ENCODE results near the gene SMIM28.

The SMIM28 gene

GRCh38 chr6:138372711-138373463 is 4.8 kb upstream of the SMIM28 start:
- no peak for TF ChIP-seq CTCF (IDR thresholded peaks at IDR 0.05; ENCODE audit: low read depth, low read length)
- H3K4me3 ChIP-seq (ENCODE audit: low read depth, low read length) = no peak overlapping the region

GRCh38 chr6:138374230-138374629 is 3.5 kb upstream of the SMIM28 start:
- no peak for TF ChIP-seq CTCF (IDR thresholded peaks at IDR 0.05; ENCODE audit: low read depth, low read length)

GRCh38 chr6:138374815-138375214 is 2.9 kb upstream of the SMIM28 start:
- no peak overlapping the region for H3K4me3 ChIP-seq (ENCODE audit: low read depth, low read length)
- TF ChIP-seq CTCF (IDR thresholded peaks at IDR 0.05; ENCODE audit: low read depth, low read length) = no peak

More at GRCh38 chr6:138374230-138374629, 3.5 kb upstream of the SMIM28 start:
- no peak overlapping the region for H3K4me3 ChIP-seq (ENCODE audit: low read depth, low read length)

GRCh38 chr6:138377042-138377441 is 663 bp upstream of the SMIM28 start:
- TF ChIP-seq CTCF (IDR thresholded peaks at IDR 0.05; ENCODE audit: low read depth, low read length) = no peak
- no peak overlapping the region for H3K4me3 ChIP-seq (ENCODE audit: low read depth, low read length)

- no peak for TF ChIP-seq CTCF (IDR thresholded peaks at IDR 0.05; ENCODE audit: low read depth, low read length)
- no peak overlapping the region for H3K4me3 ChIP-seq (ENCODE audit: low read depth, low read length)
Observed at GRCh38 chr6:138378463-138378862, 758 bp downstream of the SMIM28 start.

- no peak for TF ChIP-seq CTCF (IDR thresholded peaks at IDR 0.05; ENCODE audit: low read depth, low read length)
Observed at GRCh38 chr6:138382498-138383265, 5.0 kb downstream of the SMIM28 start.

GRCh38 chr6:138383776-138384175 is 6.1 kb downstream of the SMIM28 start:
- TF ChIP-seq CTCF (IDR thresholded peaks at IDR 0.05; ENCODE audit: low read depth, low read length) = no peak
- H3K4me3 ChIP-seq (ENCODE audit: low read depth, low read length) = no peak overlapping the region

More at GRCh38 chr6:138382498-138383265, 5.0 kb downstream of the SMIM28 start:
- no peak overlapping the region for H3K4me3 ChIP-seq (ENCODE audit: low read depth, low read length)
